ENCODE results near the gene IL1RAPL2. TPM values are rescaled to one million over a fixed set of nuclear protein-coding genes. Genes with fewer than 3 reads are reported as not detected.

Gene IL1RAPL2
- total RNA-seq, 1 donor from 2014 or later = 0.58 TPM

- TF ChIP-seq, protein P1, sequence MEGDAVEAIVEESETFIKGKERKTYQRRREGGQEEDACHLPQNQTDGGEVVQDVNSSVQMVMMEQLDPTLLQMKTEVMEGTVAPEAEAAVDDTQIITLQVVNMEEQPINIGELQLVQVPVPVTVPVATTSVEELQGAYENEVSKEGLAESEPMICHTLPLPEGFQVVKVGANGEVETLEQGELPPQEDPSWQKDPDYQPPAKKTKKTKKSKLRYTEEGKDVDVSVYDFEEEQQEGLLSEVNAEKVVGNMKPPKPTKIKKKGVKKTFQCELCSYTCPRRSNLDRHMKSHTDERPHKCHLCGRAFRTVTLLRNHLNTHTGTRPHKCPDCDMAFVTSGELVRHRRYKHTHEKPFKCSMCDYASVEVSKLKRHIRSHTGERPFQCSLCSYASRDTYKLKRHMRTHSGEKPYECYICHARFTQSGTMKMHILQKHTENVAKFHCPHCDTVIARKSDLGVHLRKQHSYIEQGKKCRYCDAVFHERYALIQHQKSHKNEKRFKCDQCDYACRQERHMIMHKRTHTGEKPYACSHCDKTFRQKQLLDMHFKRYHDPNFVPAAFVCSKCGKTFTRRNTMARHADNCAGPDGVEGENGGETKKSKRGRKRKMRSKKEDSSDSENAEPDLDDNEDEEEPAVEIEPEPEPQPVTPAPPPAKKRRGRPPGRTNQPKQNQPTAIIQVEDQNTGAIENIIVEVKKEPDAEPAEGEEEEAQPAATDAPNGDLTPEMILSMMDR (conservative IDR thresholded peaks at IDR 0.05) = no peak
- H3K27me3 Mint-ChIP-seq (ENCODE audit: low read depth) = no peaks in the 10 kb centered on the region
- H3K9me3 Mint-ChIP-seq = peaks cover 9% of the 10 kb centered on the region
- H3K4me1 Mint-ChIP-seq = no peaks in the 10 kb centered on the region
- no peak for DNase-seq (ENCODE audit: low read depth, low spot score)
- H3K36me3 Mint-ChIP-seq (ENCODE audit: low read depth) = peaks cover 2% of the 10 kb centered on the region
- H3K27ac Mint-ChIP-seq (ENCODE audit: unreplicated experiment) = no peak overlapping the region
- no peak overlapping the region for H3K4me3 Mint-ChIP-seq
Measured at GRCh38 chrX:105515561-105515960, 949.6 kb downstream of the IL1RAPL2 start.

- no peak overlapping the region for H3K27ac Mint-ChIP-seq (ENCODE audit: unreplicated experiment)
- DNase-seq (ENCODE audit: low read depth, low spot score) = no peak
- H3K9me3 Mint-ChIP-seq = peaks cover 8% of the 10 kb centered on the region
- H3K27me3 Mint-ChIP-seq (ENCODE audit: low read depth) = no peaks in the 10 kb centered on the region
- H3K4me3 Mint-ChIP-seq = no peak overlapping the region
- H3K4me1 Mint-ChIP-seq = no peaks in the 10 kb centered on the region
- no peaks in the 10 kb centered on the region for H3K36me3 Mint-ChIP-seq (ENCODE audit: low read depth)
- TF ChIP-seq, protein P1 (conservative IDR thresholded peaks at IDR 0.05) = no peak
Measured at GRCh38 chrX:105526431-105526830, 960.4 kb downstream of the IL1RAPL2 start.

GRCh38 chrX:105527759-105528158 lies 961.8 kb downstream of the IL1RAPL2 start:
- Mint-ChIP-seq H3K36me3 (ENCODE audit: low read depth) (no peaks in the 10 kb centered on the region), H3K4me1 (no peaks in the 10 kb centered on the region), H3K4me3 (no peak overlapping the region), H3K27ac (ENCODE audit: unreplicated experiment) (no peak overlapping the region), H3K27me3 (ENCODE audit: low read depth) (no peaks in the 10 kb centered on the region), H3K9me3 (peaks cover 8% of the 10 kb centered on the region)
- TF ChIP-seq, protein P1 (conservative IDR thresholded peaks at IDR 0.05) = no peak
- DNase-seq (ENCODE audit: low read depth, low spot score) = no peak

DNA sequence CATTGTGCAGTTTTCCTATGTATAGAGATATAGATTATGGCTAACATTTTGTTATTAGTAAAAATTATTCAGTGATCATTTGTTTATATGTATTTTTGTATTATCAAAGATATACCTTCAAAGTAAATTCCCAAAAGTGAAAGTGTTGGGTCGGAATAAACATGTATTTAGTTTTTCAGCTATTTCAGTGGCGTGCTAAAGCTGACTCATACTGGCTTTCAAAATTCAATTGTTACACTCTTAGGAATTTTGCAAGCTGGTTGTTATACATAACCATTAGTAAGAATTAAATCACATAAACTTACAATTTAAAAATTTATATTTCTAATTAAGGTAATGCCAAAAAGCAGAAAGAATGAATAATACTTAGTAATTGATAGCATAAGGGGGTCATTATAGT lies 968.0 kb downstream of the IL1RAPL2 start:
- Mint-ChIP-seq H3K4me3 (no peak overlapping the region), H3K9me3 (peaks cover 4% of the 10 kb centered on the region), H3K27ac (ENCODE audit: unreplicated experiment) (no peak overlapping the region), H3K27me3 (ENCODE audit: low read depth) (no peaks in the 10 kb centered on the region), H3K4me1 (no peaks in the 10 kb centered on the region), H3K36me3 (ENCODE audit: low read depth) (no peaks in the 10 kb centered on the region)
- TF ChIP-seq, protein P1 (conservative IDR thresholded peaks at IDR 0.05) = no peak
- DNase-seq (ENCODE audit: low read depth, low spot score) = no peak

- no peaks in the 10 kb centered on the region for H3K27me3 Mint-ChIP-seq (ENCODE audit: low read depth)
- no peaks in the 10 kb centered on the region for H3K36me3 Mint-ChIP-seq (ENCODE audit: low read depth)
- TF ChIP-seq, protein P1 (conservative IDR thresholded peaks at IDR 0.05) = no peak
- H3K4me1 Mint-ChIP-seq = peaks cover 3% of the 10 kb centered on the region
- H3K27ac Mint-ChIP-seq (ENCODE audit: unreplicated experiment) = no peak overlapping the region
- H3K4me3 Mint-ChIP-seq = no peak overlapping the region
- H3K9me3 Mint-ChIP-seq = peaks cover 12% of the 10 kb centered on the region
- DNase-seq (ENCODE audit: low read depth, low spot score) = no peak
Measured at GRCh38 chrX:105543283-105543682, 977.3 kb downstream of the IL1RAPL2 start.
